ENCODE measurements around the gene POLR2C. TPM values are rescaled to one million over a fixed set of nuclear protein-coding genes. Genes with fewer than 3 reads are reported as not detected.

POLR2C gene
- total and polyA plus RNA-seq, 10 of the 15 experiments (the other 5 are each of a cell fraction or from before 2014, with no cell fraction given): 26.9 to 93.0 (median 57.8) TPM

- TF ChIP-seq FOS (IDR thresholded peaks at IDR 0.05; ENCODE audit: borderline replicate concordance, extremely low read depth, insufficient read length) (no peak), ZBTB11 (CRISPR knock-in tag; IDR thresholded peaks at IDR 0.05) (no peak)
Measured at GRCh38 chr16:57469046-57469445, 6.6 kb downstream of the POLR2C start (continued).

- WGBS (ENCODE audit: insufficient coverage, insufficient replicate concordance, low lambda C conversion rate, missing lambda C conversion rate): 88% methylated on average over 9 of the region's 9 CpGs
- in situ Hi-C loops (cut with MboI): no loop called here
- SMC1A ChIA-PET (ENCODE audit: uncharacterized antibody, unreplicated experiment): interaction anchor here (0.5 kb wide), 1 partner anchor 12 kb away, joined by 4 read pairs; no protein-coding TSS in a partner anchor
- Histone ChIP-seq H3K9ac (ENCODE audit: control insufficient read depth, insufficient read depth, low read length) (no peak overlapping the region), H4K20me1 (ENCODE audit: control insufficient read depth, insufficient read depth) (no peaks in the 10 kb centered on the region), H2AFZ (ENCODE audit: control insufficient read depth, low read depth, low read length) (no peak overlapping the region), H3K27ac (ENCODE audit: control insufficient read depth, insufficient read depth) (no peak overlapping the region), H3K27me3 (replicated peaks in 1 of 2; ENCODE audit: control insufficient read depth in 2 of 2, insufficient read depth in 2 of 2, low read length in 1 of 2) (no peaks in the 10 kb centered on the region), H3K4me2 (ENCODE audit: control insufficient read depth, insufficient read depth) (no peak overlapping the region), H3K4me1 (ENCODE audit: control insufficient read depth, insufficient read depth, low read length) (peaks cover under 1% of the 10 kb centered on the region; the same call in 1 of the 2 replicates), H3K79me2 (ENCODE audit: control insufficient read depth, insufficient read depth, low read length) (no peaks in the 10 kb centered on the region), H3K36me3 (ENCODE audit: control insufficient read depth in 2 of 2, insufficient read depth in 2 of 2, low read length in 1 of 2) (peaks cover 25 to 37% of the 10 kb centered on the region in 2 experiments), H3K9me3 (replicated peaks; ENCODE audit: control insufficient read depth, insufficient read depth, low read length) (no peaks in the 10 kb centered on the region), H3K4me3 (no peak overlapping the region)
- FAIRE-seq: no peak
- POLR2A ChIA-PET: interaction anchor here (0.6 kb wide), 1 partner anchor 42 kb away, joined by 4 read pairs; no protein-coding TSS in a partner anchor
- DNase-seq (ENCODE audit: low read depth, low spot score): no peak
- RAD21 ChIA-PET (ENCODE audit: unreplicated experiment): no interaction called here
- no peak for ATAC-seq
- no TSS peak for BruUV-seq (replicated peaks)
- CTCF ChIA-PET: no interaction called here
- intact Hi-C loops (cut with micrococcal nuclease; ENCODE audit: unreplicated experiment): no loop called here
- TF ChIP-seq BMI1 (IDR thresholded peaks at IDR 0.05; ENCODE audit: borderline replicate concordance) (no peak), NR2C1 (IDR thresholded peaks at IDR 0.05) (no peak), SREBF1 (IDR thresholded peaks at IDR 0.05; ENCODE audit: low read length) (no peak), SMARCA5 (IDR thresholded peaks at IDR 0.05) (no peak), SKIL (IDR thresholded peaks at IDR 0.05; ENCODE audit: low read depth, poor library complexity, severe bottlenecking) (no peak), NBN (IDR thresholded peaks at IDR 0.05) (no peak), KLF5 (IDR thresholded peaks at IDR 0.05; ENCODE audit: partially characterized antibody) (no peak), CBFB (IDR thresholded peaks at IDR 0.05; ENCODE audit: low read depth) (no peak), CREM (IDR thresholded peaks at IDR 0.05; ENCODE audit: low read depth) (no peak), BCL3 (IDR thresholded peaks at IDR 0.05; ENCODE audit: borderline replicate concordance, insufficient read depth, low read depth, low read length, poor library complexity, severe bottlenecking) (no peak), ZZZ3 (IDR thresholded peaks at IDR 0.05; ENCODE audit: control insufficient read depth, insufficient read length, low read depth) (no peak), ATF7 (IDR thresholded peaks at IDR 0.05; ENCODE audit: low read depth) (no peak), ZBTB33 (IDR thresholded peaks at IDR 0.05) (no peak)
Measured at GRCh38 chr16:57469917-57470470, 7.5 kb downstream of the POLR2C start.
